Measurements from ENCODE around the gene MTTP.

DNA sequence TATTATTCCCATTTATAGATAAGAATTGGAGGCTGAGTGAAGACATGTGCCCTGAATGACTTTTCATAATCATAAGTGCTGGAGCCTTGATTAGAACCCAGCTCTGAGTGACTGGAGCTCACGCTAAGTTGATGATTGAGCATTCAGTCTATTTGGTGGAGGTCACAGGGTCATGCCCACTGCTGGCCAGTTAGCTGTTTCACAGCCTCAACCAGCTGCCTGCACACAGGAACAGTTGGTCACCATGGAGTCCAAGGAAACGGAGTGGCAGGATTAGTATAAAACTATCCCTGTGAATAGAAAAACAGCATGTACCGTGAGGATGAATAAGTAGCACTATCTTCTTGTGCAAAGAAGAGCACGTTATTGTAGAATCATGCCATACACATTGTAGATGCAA lies 84.0 kb downstream of the MTTP start:
- TF ChIP-seq EZH2 (IDR thresholded peaks at IDR 0.05; ENCODE audit: borderline replicate concordance, insufficient read depth, low read depth, low read length, poor library complexity, severe bottlenecking), result no peak
- TF ChIP-seq CTCF (IDR thresholded peaks at IDR 0.05), result no peak
